Measurements from ENCODE around the gene EVI2B.

DNA sequence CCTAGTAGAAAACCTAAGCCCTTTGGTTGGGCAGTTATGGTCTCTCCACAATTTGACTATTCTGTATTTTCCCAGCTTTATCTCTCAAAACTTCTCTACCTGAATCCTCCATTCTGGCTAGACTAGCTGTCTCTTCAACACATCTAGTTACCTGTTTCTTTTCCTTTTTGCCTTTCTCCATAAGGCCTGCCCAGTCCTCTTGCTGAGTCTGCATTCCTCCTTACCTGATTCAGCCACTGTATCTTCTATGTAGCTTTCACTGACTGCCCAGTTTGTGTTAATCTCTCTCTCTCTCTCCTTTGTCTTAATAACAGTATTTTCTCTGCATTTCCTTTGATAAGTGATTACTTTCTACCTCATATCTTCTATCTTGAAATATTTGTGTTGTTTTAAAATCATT, 9.7 kb upstream of the EVI2B start:
- TF ChIP-seq EZH2 (IDR thresholded peaks at IDR 0.05; ENCODE audit: borderline replicate concordance, insufficient read depth, low read length, poor library complexity, severe bottlenecking) (no peak), EP300 (conservative IDR thresholded peaks at IDR 0.05; ENCODE audit: poor library complexity, severe bottlenecking) (no peak)
